Colonic mucosa (tissue), 4 donors: Measurements from ENCODE around the gene IL1R2. TPM values are rescaled to one million over a fixed set of nuclear protein-coding genes. Genes with fewer than 3 reads are reported as not detected.

Experiments used
- DNase-seq: peaks from one replicate; pipeline ENCODE4 v3.0.0-alpha.2; 2020
- H3K27ac ChIP-seq: fragments of 200-600 bp; one replicate; pipeline ENCODE4 v1.8.0; 2021
- H3K27me3 ChIP-seq: fragments of 200-600 bp; one replicate; pipeline ENCODE4 v1.8.0; 2021
- H3K36me3 ChIP-seq: fragments of 200-600 bp; one replicate; pipeline ENCODE4 v1.8.0; 2021
- H3K4me1 ChIP-seq: fragments of 200-600 bp; one replicate; pipeline ENCODE4 v1.8.0; 2021; ENCODE audit warnings: mild to moderate bottlenecking
- H3K4me3 ChIP-seq: fragments of 200-600 bp; one replicate; pipeline ENCODE4 v1.8.0; 2021
- H3K9ac ChIP-seq, 2 donors: one replicate each; pipeline ENCODE4 v1.7.0; 2013; ENCODE audit warnings: control low read depth in 2 of 2, low read depth in 2 of 2, low read length in 2 of 2
- H3K9me3 ChIP-seq: fragments of 200-600 bp; one replicate; pipeline ENCODE4 v1.8.0; 2021
- CTCF ChIP-seq: fragments of 200-600 bp; IDR thresholded peaks from one replicate; pipeline ENCODE4 v1.8.0; 2022; ENCODE audit warnings: antibody characterized with exemption, mild to moderate bottlenecking
- intact Hi-C: fragments of 100-400 bp; cut with DNase I; formaldehyde crosslinking; loops from one replicate; pipeline ENCODE4 v1.14.1; 2022
- total RNA-seq, 2 donors: library from RNA; stranded (reverse); fragmentation: NEBNext Ultra II Directional in 1 of 2; extraction: Animal tissue kit (Norgen Biotek cat#: 25700) in 1 of 2; gene quantifications; one replicate each; pipeline ENCODE4 v1.2.1, GENCODE V29; 2021
- donor health status: healthy.
- donor health status: DM: no; HTN: no; CAD: no.
- donor health status: DM: no; HTN: no; CAD: no.

The IL1R2 gene
- total RNA-seq, 2 donors from 2014 or later: 50.1 to 152 TPM

GRCh38 chr2:102043560-102043959 is 51.8 kb downstream of the IL1R2 start:
- Histone ChIP-seq H3K4me3 (no peak overlapping the region), H3K27me3 (no peaks in the 10 kb centered on the region), H3K4me1 (no peaks in the 10 kb centered on the region), H3K9ac (no peak overlapping the region), H3K36me3 (no peaks in the 10 kb centered on the region), H3K9me3 (no peaks in the 10 kb centered on the region), H3K27ac (no peak overlapping the region)
- DNase-seq: no peak
- intact Hi-C loops: no loop called here
- no peak for TF ChIP-seq CTCF

GRCh38 chr2:102044235-102044896 is 52.6 kb downstream of the IL1R2 start:
- intact Hi-C loops: no loop called here
- Histone ChIP-seq H3K27ac (no peak overlapping the region), H3K36me3 (no peaks in the 10 kb centered on the region)

GRCh38 chr2:102044967-102045489 is 53.3 kb downstream of the IL1R2 start:
- intact Hi-C loops: no loop called here

More at GRCh38 chr2:102044235-102044896, 52.6 kb downstream of the IL1R2 start:
- Histone ChIP-seq H3K9ac (no peak overlapping the region), H3K4me3 (no peak overlapping the region), H3K9me3 (no peaks in the 10 kb centered on the region), H3K27me3 (no peaks in the 10 kb centered on the region), H3K4me1 (no peaks in the 10 kb centered on the region)
- no peak for DNase-seq
- TF ChIP-seq CTCF: no peak

GRCh38 chr2:102045697-102046096 is 53.9 kb downstream of the IL1R2 start:
- intact Hi-C loops: no loop called here
- no peak for DNase-seq

More at GRCh38 chr2:102044967-102045489, 53.3 kb downstream of the IL1R2 start:
- DNase-seq: no peak
- no peaks in the 10 kb centered on the region for H3K4me1 ChIP-seq
- no peaks in the 10 kb centered on the region for H3K9me3 ChIP-seq
- H3K27ac ChIP-seq: no peak overlapping the region
- no peak for TF ChIP-seq CTCF
- no peak overlapping the region for H3K9ac ChIP-seq
- no peaks in the 10 kb centered on the region for H3K27me3 ChIP-seq
- H3K36me3 ChIP-seq: no peaks in the 10 kb centered on the region
- H3K4me3 ChIP-seq: no peak overlapping the region

More at GRCh38 chr2:102045697-102046096, 53.9 kb downstream of the IL1R2 start:
- no peak overlapping the region for H3K4me3 ChIP-seq
- no peaks in the 10 kb centered on the region for H3K36me3 ChIP-seq
- H3K4me1 ChIP-seq: no peaks in the 10 kb centered on the region
- peak overlapping the region; percentile 57 for H3K27ac ChIP-seq
- no peak for TF ChIP-seq CTCF
- no peaks in the 10 kb centered on the region for H3K27me3 ChIP-seq
- no peak overlapping the region for H3K9ac ChIP-seq
- no peaks in the 10 kb centered on the region for H3K9me3 ChIP-seq
